OCI-LY1 (cell line): ENCODE results near the gene ADCY9.

Experiments used
- CTCF ChIP-seq: fragments of 200-600 bp; sonication (generic), shearing (Covaris generic); IDR thresholded peaks from 2 replicates; pipeline ENCODE4 v1.5.1; 2017; ENCODE audit warnings: mild to moderate bottlenecking, antibody characterized with exemption, low read length, moderate library complexity, mixed read lengths
- EZH2 ChIP-seq: fragments of 200-600 bp; sonication (generic), shearing (Covaris generic); IDR thresholded peaks from 2 replicates; pipeline ENCODE4 v1.8.0; 2017; ENCODE audit warnings: borderline replicate concordance, mixed run types, mild to moderate bottlenecking, antibody characterized with exemption, low read length, moderate library complexity, mixed read lengths

GRCh38 chr16:3979070-3979469 is 137.2 kb downstream of the ADCY9 start:
- TF ChIP-seq CTCF, result no peak
- TF ChIP-seq EZH2, result no peak
